Activated B cell treated with CpG ODN at 0.5 μM for 24 hours (primary cell): Measurements from ENCODE around the gene RASA1. TPM values are rescaled to one million over a fixed set of nuclear protein-coding genes. Genes with fewer than 3 reads are reported as not detected.
A peak's percentile ranks its signal among the peaks of the same experiment; 100 is the strongest.

Source experiments
- ATAC-seq: fragments of 200-7000 bp; cut with Tn5 transposase; one replicate; pipeline ENCODE4 v1.10.0; 2021; ENCODE audit warnings: low read depth, mild to moderate bottlenecking, moderate library complexity
- CTCF ChIA-PET: fragments of 350-600 bp; sonication (Branson Sonifier 250); formaldehyde crosslinking; loops from one replicate; lab custom pipeline; 2021; ENCODE audit warnings: antibody characterized with exemption; lab: Charles Lee
- POLR2A ChIA-PET: fragments of 350-600 bp; sonication (Branson Sonifier 250); formaldehyde crosslinking; loops from one replicate; lab custom pipeline; 2021; ENCODE audit warnings: antibody characterized with exemption; lab: Charles Lee
- DNase-seq: peaks from one replicate; pipeline ENCODE4 v3.0.0; 2022
- H3K27ac Mint-ChIP-seq: one replicate; pipeline ENCODE4 v1.8.0; 2020; ENCODE audit warnings: mixed read lengths
- H3K27me3 Mint-ChIP-seq: one replicate; pipeline ENCODE4 v1.8.0; 2021; ENCODE audit warnings: mixed read lengths
- H3K36me3 Mint-ChIP-seq: one replicate; pipeline ENCODE4 v1.8.0; 2021; ENCODE audit warnings: low read depth, mixed read lengths
- H3K4me1 Mint-ChIP-seq: one replicate; pipeline ENCODE4 v1.8.0; 2021; ENCODE audit warnings: mixed read lengths
- H3K4me3 Mint-ChIP-seq: one replicate; pipeline ENCODE4 v1.8.0; 2020; ENCODE audit warnings: mild to moderate bottlenecking, mixed read lengths
- H3K9me3 Mint-ChIP-seq: one replicate; pipeline ENCODE4 v1.8.0; 2020; ENCODE audit warnings: mixed read lengths
- intact Hi-C: fragments of 100-400 bp; cut with micrococcal nuclease; formaldehyde crosslinking; loops from one replicate; pipeline ENCODE4 v1.15.1; 2024
- total RNA-seq: library from RNA; stranded (reverse); gene quantifications from 2 replicates; pipeline ENCODE4 v1.2.3, GENCODE V29; 2022
- TF ChIP-seq, protein P1 (sequence below): fragments of 200-600 bp; IDR thresholded peaks from one replicate; pipeline ENCODE4 v1.8.0; 2022; ENCODE audit warnings: antibody characterized with exemption, mild to moderate bottlenecking

The RASA1 gene
- total RNA-seq, 1 donor from 2014 or later = 28.8 TPM

DNA sequence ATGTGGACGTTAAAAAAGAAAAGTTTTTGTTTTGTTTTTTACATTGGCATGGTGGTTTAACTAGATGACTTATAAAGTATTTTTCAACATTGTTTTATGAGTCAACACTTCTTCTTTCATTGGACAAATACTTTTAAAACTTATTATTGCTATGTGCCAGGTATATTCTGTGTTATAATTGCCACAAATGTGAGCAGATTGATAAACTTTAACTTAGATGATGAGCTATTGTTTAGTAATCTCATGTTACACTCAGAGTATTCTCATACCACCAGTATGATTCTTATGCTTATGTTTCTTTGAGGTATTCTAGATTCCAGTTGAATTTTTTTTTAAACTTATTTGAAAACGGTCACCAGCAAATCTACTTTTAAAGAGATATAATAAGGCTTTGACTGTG, 60.3 kb downstream of the RASA1 start:
- Mint-ChIP-seq H3K4me1 (peaks cover 28% of the 10 kb centered on the region), H3K9me3 (no peaks in the 10 kb centered on the region), H3K4me3 (no peak overlapping the region), H3K27ac (no peak overlapping the region), H3K27me3 (no peaks in the 10 kb centered on the region), H3K36me3 (peaks cover 13% of the 10 kb centered on the region)
- CTCF ChIA-PET = interaction anchor here (1.0 kb wide), 1 partner anchor 26 kb away, joined by 3 read pairs; no protein-coding TSS in a partner anchor
- POLR2A ChIA-PET = interaction anchor here (0.7 kb wide), 1 partner anchor 57 kb away, joined by 7 read pairs; no protein-coding TSS in a partner anchor
- ATAC-seq (no peak), DNase-seq (no peak)
- TF ChIP-seq, protein P1, sequence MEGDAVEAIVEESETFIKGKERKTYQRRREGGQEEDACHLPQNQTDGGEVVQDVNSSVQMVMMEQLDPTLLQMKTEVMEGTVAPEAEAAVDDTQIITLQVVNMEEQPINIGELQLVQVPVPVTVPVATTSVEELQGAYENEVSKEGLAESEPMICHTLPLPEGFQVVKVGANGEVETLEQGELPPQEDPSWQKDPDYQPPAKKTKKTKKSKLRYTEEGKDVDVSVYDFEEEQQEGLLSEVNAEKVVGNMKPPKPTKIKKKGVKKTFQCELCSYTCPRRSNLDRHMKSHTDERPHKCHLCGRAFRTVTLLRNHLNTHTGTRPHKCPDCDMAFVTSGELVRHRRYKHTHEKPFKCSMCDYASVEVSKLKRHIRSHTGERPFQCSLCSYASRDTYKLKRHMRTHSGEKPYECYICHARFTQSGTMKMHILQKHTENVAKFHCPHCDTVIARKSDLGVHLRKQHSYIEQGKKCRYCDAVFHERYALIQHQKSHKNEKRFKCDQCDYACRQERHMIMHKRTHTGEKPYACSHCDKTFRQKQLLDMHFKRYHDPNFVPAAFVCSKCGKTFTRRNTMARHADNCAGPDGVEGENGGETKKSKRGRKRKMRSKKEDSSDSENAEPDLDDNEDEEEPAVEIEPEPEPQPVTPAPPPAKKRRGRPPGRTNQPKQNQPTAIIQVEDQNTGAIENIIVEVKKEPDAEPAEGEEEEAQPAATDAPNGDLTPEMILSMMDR = no peak
- intact Hi-C loops = no loop called here

DNA sequence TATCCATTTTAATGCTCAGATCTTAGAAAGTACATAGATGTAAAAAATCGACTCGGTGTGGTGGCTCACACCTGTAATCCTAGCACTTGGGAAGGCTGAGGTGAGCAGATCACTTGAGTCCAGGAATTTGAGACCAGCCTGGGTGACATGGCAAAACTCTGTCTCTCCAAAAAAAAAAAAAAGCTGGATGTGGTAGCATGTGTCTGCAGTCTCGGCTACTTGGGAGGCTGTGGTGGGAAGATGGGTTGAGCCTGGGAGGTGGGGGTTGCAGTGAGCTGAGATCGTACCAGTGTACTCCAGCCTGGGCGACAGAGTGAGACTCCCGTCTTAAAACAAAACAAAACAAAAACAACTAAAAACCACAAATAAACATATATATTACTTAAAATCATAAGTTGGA, 61.4 kb downstream of the RASA1 start:
- Mint-ChIP-seq H3K36me3 (peaks cover 22% of the 10 kb centered on the region), H3K27ac (no peak overlapping the region), H3K9me3 (no peaks in the 10 kb centered on the region), H3K4me3 (no peak overlapping the region), H3K27me3 (no peaks in the 10 kb centered on the region), H3K4me1 (peaks cover 17% of the 10 kb centered on the region)
- CTCF ChIA-PET = no interaction called here
- TF ChIP-seq, protein P1 = no peak
- DNase-seq (no peak), ATAC-seq (no peak)
- POLR2A ChIA-PET = no interaction called here
- intact Hi-C loops = no loop called here

DNA sequence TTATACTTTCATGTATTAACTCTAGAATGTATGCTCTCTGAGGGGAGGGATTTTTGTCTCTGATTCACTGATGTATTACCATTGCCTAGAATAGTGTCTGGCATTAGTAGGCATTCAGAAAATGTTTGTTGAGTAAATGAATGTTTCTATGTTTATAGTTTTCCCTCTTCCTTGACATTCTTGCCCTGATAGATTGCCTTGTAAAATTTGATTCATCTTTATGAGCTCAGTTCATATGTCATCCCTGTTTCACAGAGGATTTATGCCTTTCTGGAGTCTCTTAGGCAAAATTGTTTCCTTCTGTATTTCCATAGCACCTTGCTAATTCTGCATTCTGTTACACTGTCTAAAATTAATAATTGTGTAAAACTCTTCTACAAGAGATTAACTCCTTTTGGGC, 72.3 kb downstream of the RASA1 start:
- no peak overlapping the region for H3K4me3 Mint-ChIP-seq
- peaks cover 59% of the 10 kb centered on the region for H3K36me3 Mint-ChIP-seq
- H3K27ac Mint-ChIP-seq = peak overlapping the region; percentile 81
- ATAC-seq = no peak
- intact Hi-C loops = loop anchor here (2.0 kb wide), 1 partner anchor 15 kb away; no protein-coding TSS in a partner anchor
- TF ChIP-seq, protein P1 = no peak
- H3K9me3 Mint-ChIP-seq = peaks cover 4% of the 10 kb centered on the region
- H3K4me1 Mint-ChIP-seq = peaks cover 11% of the 10 kb centered on the region
- H3K27me3 Mint-ChIP-seq = no peaks in the 10 kb centered on the region
- DNase-seq = no peak
- ChIA-PET CTCF (interaction anchor here (2.2 kb wide), 1 partner anchor 270 kb away, joined by 7 read pairs; no protein-coding TSS in a partner anchor), POLR2A (interaction anchor here (0.6 to 1.8 kb wide), 3 partner anchors 14 to 72 kb away, joined by 4 to 9 read pairs (median 6); partner anchors contain the start of gene RASA1)

DNA sequence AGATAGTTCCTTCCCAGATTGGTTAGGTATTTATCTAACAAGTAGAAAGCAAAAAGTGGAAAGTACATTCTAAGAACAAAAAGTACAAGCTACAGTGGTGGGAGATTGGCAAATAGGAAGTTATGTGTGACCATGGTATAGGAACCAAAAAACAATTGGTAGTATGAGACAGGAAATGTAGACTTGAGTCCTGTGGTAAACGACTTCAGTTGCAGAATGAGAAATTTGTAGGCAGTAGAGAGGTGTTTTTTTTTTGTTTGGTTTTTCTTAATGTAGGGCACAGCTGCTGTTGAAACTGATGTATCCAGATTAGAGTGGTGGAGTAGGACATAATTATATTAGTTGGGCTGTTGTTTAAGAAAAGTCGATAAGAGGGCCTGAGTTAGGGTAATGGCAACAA, 73.0 kb downstream of the RASA1 start:
- Mint-ChIP-seq H3K27me3 (no peaks in the 10 kb centered on the region), H3K4me3 (peak overlapping the region; percentile 36), H3K9me3 (peaks cover 4% of the 10 kb centered on the region), H3K36me3 (peaks cover 56% of the 10 kb centered on the region), H3K27ac (peak overlapping the region; percentile 81), H3K4me1 (peaks cover 11% of the 10 kb centered on the region)
- ATAC-seq (peak; percentile 56), DNase-seq (no peak)
- ChIA-PET CTCF (interaction anchor here (2.2 kb wide), 1 partner anchor 271 kb away, joined by 7 read pairs; no protein-coding TSS in a partner anchor), POLR2A (interaction anchor here (0.8 to 1.8 kb wide), 3 partner anchors 33 to 73 kb away, joined by 3 to 6 read pairs (median 4); partner anchors contain the start of gene RASA1)
- intact Hi-C loops = loop anchor here (2.0 kb wide), 1 partner anchor 14 kb away; no protein-coding TSS in a partner anchor
- TF ChIP-seq, protein P1 = no peak

DNA sequence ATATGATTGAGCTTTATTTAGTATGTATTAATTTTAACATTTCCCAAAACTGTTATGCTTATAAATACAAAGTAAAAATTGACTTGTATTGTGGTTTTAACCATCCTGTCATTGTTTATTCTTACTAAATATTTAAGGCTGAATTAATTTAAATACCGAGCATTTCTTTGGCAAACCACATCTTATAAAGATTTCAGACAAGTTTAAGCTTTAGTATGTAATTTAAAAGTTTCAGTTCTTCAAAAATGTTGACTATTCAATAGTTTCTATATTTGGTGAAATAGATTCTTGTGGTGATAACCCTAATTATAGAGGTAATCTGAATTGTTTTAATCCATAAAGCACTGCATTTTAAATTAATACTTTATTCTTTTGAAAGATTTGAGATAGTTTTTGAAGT, 79.6 kb downstream of the RASA1 start:
- no peaks in the 10 kb centered on the region for H3K27me3 Mint-ChIP-seq
- peaks cover 40% of the 10 kb centered on the region for H3K36me3 Mint-ChIP-seq
- no peak overlapping the region for H3K4me3 Mint-ChIP-seq
- CTCF ChIA-PET = no interaction called here
- peaks cover 11% of the 10 kb centered on the region for H3K4me1 Mint-ChIP-seq
- intact Hi-C loops = no loop called here
- H3K9me3 Mint-ChIP-seq = peaks cover 4% of the 10 kb centered on the region
- POLR2A ChIA-PET = no interaction called here
- no peak for DNase-seq
- H3K27ac Mint-ChIP-seq = no peak overlapping the region
- no peak for ATAC-seq
- TF ChIP-seq, protein P1 = no peak
